HEK293 (cell line): ENCODE measurements around the gene LCN12.

Experiments used
- KLF16 ChIP-seq: fragments of 450-650 bp; formaldehyde crosslinking; IDR thresholded peaks from 2 replicates; pipeline ENCODE4 v1.5.1; 2017; ENCODE audit warnings: missing biosample characterization, missing genetic modification characterization
- SP2 ChIP-seq: fragments of 450-650 bp; formaldehyde crosslinking; IDR thresholded peaks from 2 replicates; pipeline ENCODE4 v1.5.1; 2016; ENCODE audit warnings: missing biosample characterization, missing genetic modification characterization
- ZNF19 ChIP-seq: fragments of 450-650 bp; formaldehyde crosslinking; IDR thresholded peaks from 2 replicates; pipeline ENCODE4; 2016; ENCODE audit warnings: missing biosample characterization, missing genetic modification characterization, low read depth
- ZNF266 ChIP-seq: fragments of 450-650 bp; formaldehyde crosslinking; IDR thresholded peaks from 2 replicates; pipeline ENCODE4 v1.5.1; 2016; ENCODE audit warnings: missing biosample characterization, missing genetic modification characterization, low read depth
- ZNF416 ChIP-seq: fragments of 450-650 bp; formaldehyde crosslinking; IDR thresholded peaks from 2 replicates; pipeline ENCODE4 v1.5.1; 2016; ENCODE audit warnings: missing biosample characterization, missing genetic modification characterization
- ZNF571 ChIP-seq: fragments of 450-650 bp; formaldehyde crosslinking; IDR thresholded peaks from 2 replicates; pipeline ENCODE4 v1.5.0; 2017; ENCODE audit warnings: missing biosample characterization, missing genetic modification characterization
- TF ChIP-seq, protein P1 (sequence below): fragments of 450-650 bp; formaldehyde crosslinking; IDR thresholded peaks from 2 replicates; pipeline ENCODE4 v1.5.1; 2016; ENCODE audit warnings: missing biosample characterization, missing genetic modification characterization
- TF ChIP-seq, protein P2 (sequence below): fragments of 450-650 bp; formaldehyde crosslinking; IDR thresholded peaks from 2 replicates; pipeline ENCODE4 v1.5.1; 2016; ENCODE audit warnings: missing biosample characterization, missing genetic modification characterization

DNA sequence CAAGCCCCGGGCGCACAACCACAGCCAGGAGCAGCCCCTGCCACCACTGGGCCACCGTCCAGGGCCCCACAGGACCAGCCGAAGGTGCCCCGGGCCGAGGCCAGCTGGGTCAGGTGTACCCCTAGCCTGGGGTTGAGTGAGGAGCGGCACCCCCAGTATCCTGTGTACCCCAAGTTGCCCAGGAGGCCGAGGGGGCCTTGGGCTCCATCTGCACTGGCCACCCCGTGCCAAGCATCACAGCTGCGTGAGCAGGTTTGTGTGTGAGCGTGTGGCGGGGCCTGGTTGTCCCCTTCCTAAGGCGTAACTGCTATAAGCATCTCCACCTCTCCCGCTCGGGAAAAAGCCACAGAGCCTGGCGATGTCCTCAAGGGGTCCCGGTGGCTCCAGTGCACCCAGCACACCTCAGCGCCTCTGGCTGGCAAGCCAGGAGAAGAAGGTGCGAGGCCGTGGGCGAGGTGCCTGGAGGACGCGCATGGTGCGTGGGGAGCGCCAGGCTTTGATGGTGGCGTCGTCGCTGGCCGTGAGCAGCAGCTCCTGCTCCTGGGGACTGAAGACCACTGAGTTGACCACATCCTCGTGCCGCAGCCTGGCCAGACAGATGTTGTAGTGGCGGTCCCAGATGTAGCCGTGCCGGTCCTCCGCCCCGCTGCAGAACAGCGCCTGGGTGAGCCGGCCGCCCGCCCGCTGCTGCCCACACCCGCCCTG is 11.4 kb upstream of the LCN12 start:
- no peak for TF ChIP-seq ZNF19 (tag by site-specific recombination)
- TF ChIP-seq SP2 (tag by site-specific recombination), result no peak
- TF ChIP-seq, protein P1, sequence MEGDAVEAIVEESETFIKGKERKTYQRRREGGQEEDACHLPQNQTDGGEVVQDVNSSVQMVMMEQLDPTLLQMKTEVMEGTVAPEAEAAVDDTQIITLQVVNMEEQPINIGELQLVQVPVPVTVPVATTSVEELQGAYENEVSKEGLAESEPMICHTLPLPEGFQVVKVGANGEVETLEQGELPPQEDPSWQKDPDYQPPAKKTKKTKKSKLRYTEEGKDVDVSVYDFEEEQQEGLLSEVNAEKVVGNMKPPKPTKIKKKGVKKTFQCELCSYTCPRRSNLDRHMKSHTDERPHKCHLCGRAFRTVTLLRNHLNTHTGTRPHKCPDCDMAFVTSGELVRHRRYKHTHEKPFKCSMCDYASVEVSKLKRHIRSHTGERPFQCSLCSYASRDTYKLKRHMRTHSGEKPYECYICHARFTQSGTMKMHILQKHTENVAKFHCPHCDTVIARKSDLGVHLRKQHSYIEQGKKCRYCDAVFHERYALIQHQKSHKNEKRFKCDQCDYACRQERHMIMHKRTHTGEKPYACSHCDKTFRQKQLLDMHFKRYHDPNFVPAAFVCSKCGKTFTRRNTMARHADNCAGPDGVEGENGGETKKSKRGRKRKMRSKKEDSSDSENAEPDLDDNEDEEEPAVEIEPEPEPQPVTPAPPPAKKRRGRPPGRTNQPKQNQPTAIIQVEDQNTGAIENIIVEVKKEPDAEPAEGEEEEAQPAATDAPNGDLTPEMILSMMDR (tag by site-specific recombination), result no peak
- no peak for TF ChIP-seq ZNF571 (tag by site-specific recombination)
- TF ChIP-seq ZNF416 (tag by site-specific recombination), result no peak
- TF ChIP-seq, protein P2, sequence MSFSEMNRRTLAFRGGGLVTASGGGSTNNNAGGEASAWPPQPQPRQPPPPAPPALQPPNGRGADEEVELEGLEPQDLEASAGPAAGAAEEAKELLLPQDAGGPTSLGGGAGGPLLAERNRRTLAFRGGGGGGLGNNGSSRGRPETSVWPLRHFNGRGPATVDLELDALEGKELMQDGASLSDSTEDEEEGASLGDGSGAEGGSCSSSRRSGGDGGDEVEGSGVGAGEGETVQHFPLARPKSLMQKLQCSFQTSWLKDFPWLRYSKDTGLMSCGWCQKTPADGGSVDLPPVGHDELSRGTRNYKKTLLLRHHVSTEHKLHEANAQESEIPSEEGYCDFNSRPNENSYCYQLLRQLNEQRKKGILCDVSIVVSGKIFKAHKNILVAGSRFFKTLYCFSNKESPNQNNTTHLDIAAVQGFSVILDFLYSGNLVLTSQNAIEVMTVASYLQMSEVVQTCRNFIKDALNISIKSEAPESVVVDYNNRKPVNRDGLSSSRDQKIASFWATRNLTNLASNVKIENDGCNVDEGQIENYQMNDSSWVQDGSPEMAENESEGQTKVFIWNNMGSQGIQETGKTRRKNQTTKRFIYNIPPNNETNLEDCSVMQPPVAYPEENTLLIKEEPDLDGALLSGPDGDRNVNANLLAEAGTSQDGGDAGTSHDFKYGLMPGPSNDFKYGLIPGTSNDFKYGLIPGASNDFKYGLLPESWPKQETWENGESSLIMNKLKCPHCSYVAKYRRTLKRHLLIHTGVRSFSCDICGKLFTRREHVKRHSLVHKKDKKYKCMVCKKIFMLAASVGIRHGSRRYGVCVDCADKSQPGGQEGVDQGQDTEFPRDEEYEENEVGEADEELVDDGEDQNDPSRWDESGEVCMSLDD (tag by site-specific recombination), result no peak
- TF ChIP-seq ZNF266 (tag by site-specific recombination), result no peak
- no peak for TF ChIP-seq KLF16 (tag by site-specific recombination)
